Transverse colon (tissue), 4 donors: Measurements from ENCODE around the gene FAM241B. TPM values are rescaled to one million over a fixed set of nuclear protein-coding genes. Genes with fewer than 3 reads are reported as not detected.

ENCODE experiments used
- DNase-seq: peaks from one replicate; pipeline ENCODE4 v3.0.0-alpha.2; 2019
- H3K27ac ChIP-seq, 4 donors: fragments of 200-600 bp; sonication (generic); 2 replicates each; pipeline ENCODE4 v1.5.1; 2016 to 2018; ENCODE audit warnings: inconsistent platforms in 4 of 4
- H3K27me3 ChIP-seq: fragments of 200-600 bp; sonication (generic); 2 replicates; pipeline ENCODE4 v1.5.1; 2017; ENCODE audit warnings: inconsistent platforms
- H3K36me3 ChIP-seq, 4 donors: fragments of 200-600 bp; sonication (generic); 2 replicates each; pipeline ENCODE4 v1.5.1; 2017 to 2019; ENCODE audit warnings: inconsistent platforms in 4 of 4
- H3K4me1 ChIP-seq, 4 donors: fragments of 200-600 bp; sonication (generic); 2 replicates each; pipeline ENCODE4 v1.5.1; 2017 to 2020; ENCODE audit warnings: inconsistent platforms in 4 of 4
- H3K4me3 ChIP-seq, 4 donors: fragments of 200-600 bp; sonication (generic); 1 replicate in 1 of 4; 2 replicates in 3 of 4; pipeline versions ENCODE4 v1.5.1 to v1.6.1; 2017 to 2019; ENCODE audit warnings: inconsistent platforms in 4 of 4
- H3K9me3 ChIP-seq, 2 donors: fragments of 200-600 bp; sonication (generic); 2 replicates each; pipeline ENCODE4 v1.5.1; 2017 to 2019; ENCODE audit warnings: inconsistent platforms in 2 of 2
- CTCF ChIP-seq, 5 experiments: fragments of 200-600 bp in 3 of 5; fragments of 450-650 bp in 2 of 5; sonication (generic) in 3 of 5; IDR thresholded peaks; 1 replicate in 2 of 5; 2 replicates in 3 of 5; pipeline ENCODE4 v1.5.1; 2016 to 2017; ENCODE audit warnings: antibody characterized with exemption in 5 of 5, inconsistent platforms in 3 of 5, mild to moderate bottlenecking in 2 of 5, moderate library complexity in 1 of 5
- EP300 ChIP-seq: sonication (generic); formaldehyde crosslinking; IDR thresholded peaks from one replicate; pipeline ENCODE4 v1.6.1; 2017; ENCODE audit warnings: antibody characterized with exemption, low read depth
- POLR2A ChIP-seq: fragments of 450-650 bp; IDR thresholded peaks from one replicate; pipeline ENCODE4 v1.6.1; 2016; ENCODE audit warnings: antibody characterized with exemption, mild to moderate bottlenecking, moderate library complexity
- POLR2AphosphoS5 ChIP-seq, 3 donors: sonication (generic); formaldehyde crosslinking; IDR thresholded peaks; one replicate each; pipeline ENCODE4 v1.6.1; 2016; ENCODE audit warnings: antibody characterized with exemption in 3 of 3
- WGBS, 2 donors: methylation state at CpG; one replicate each; pipeline ENCODE4 v1.1.5; 2018; ENCODE audit warnings: low coverage in 1 of 2; 5-methylcytosine and 5-hydroxymethylcytosine counted together
- in situ Hi-C, 4 donors: fragments of 200-750 bp; cut with MboI; loops; one replicate each; pipeline versions ENCODE4 v1.15.0 to v1.15.1; 2017; ENCODE audit warnings: low sequenced_read_pairs in 3 of 4, low pct_ligation_motif_present in 1 of 4, low pct_unique_long_range_greater_than_20kb in 1 of 4
- intact Hi-C: fragments of 100-400 bp; cut with DNase I; formaldehyde crosslinking; loops from one replicate; pipeline ENCODE4 v1.15.1; 2023; ENCODE audit warnings: low total_unique reads
- total RNA-seq, 4 donors: library from RNA; depleted of rRNA; stranded (reverse); fragments of >200 nt; gene quantifications; one replicate each; pipeline ENCODE4 v1.1.0, GENCODE V29; 2016

FAM241B gene
- total RNA-seq, 4 donors from 2014 or later: 0.95 to 1.4 TPM; not detected in 2

DNA sequence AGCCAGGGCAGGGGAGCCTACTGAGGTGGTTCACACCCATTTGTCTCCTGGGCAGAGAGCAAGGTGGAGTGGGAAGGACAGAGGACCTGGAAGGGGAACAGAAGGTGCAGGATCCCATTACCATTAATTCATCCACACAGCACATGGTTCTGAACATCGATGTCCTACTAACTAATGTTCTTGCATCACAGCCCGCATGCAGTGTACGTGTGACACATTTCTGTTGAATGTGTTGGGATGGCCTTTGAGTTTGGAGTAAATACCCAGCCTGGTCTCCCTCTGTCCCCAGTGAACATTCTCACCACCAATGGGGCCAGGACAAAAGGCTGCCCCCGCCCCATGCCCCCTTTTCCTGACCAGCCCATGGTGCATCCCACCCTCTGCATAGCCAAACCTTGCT is 46.3 kb downstream of the FAM241B start:
- H3K27me3 ChIP-seq: no peaks in the 10 kb centered on the region

DNA sequence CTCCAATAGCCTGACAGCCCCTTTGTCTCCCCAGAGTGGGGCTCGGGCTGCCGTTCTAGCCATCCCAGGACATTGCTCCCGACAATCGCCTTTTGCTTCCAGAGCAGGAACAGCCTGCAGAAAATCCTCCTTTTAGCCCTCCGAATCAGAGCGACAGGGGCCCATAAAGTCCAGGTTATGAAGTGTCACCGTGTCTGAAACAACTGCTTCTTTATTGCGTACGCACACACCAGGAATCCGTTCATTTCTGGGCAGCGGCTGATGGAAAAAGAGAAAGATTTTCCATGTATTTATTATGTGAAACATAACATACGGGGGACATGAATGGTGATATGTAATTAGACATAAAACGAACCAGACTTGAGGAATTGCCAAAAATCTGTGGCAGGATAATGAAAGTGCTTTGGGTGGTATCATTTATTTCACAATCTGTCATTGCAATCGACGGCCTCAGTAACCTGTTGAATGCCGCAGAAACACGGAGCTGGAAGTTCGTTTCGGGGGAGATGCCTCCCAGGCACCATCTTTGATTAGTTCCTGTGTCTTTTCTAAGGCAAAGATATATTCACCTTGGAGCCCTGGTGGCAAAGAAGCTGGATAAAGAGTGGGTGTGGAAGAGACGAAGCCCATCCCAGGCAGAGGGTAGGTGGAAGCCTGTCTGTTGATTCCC is 48.1 kb downstream of the FAM241B start:
- H3K36me3 ChIP-seq: no peaks in the 10 kb centered on the region
- WGBS, 2 donors: 73 to 77% methylated on average over 14 to 20 of the region's 20 CpGs
- DNase-seq: no peak
- no peaks in the 10 kb centered on the region for H3K27me3 ChIP-seq
- intact Hi-C loops (no loop called here), in situ Hi-C loops (no loop called here)
- no peak overlapping the region for H3K27ac ChIP-seq
- H3K4me1 ChIP-seq: peaks cover 0 to 9% (median 0%) of the 10 kb centered on the region in 4 donors
- H3K9me3 ChIP-seq: no peaks in the 10 kb centered on the region
- H3K4me3 ChIP-seq: no peak overlapping the region
- TF ChIP-seq CTCF (IDR thresholded peaks at IDR 0.05) (no peak), POLR2A (no peak), EP300 (no peak), POLR2AphosphoS5 (IDR thresholded peaks at IDR 0.05) (no peak)

More for the DNA sequence above, 46.3 kb downstream of the FAM241B start:
- Histone ChIP-seq H3K36me3 (no peaks in the 10 kb centered on the region), H3K9me3 (no peaks in the 10 kb centered on the region), H3K4me1 (no peaks in the 10 kb centered on the region), H3K27ac (no peak overlapping the region), H3K4me3 (no peak overlapping the region)
- TF ChIP-seq POLR2A: no peak
- TF ChIP-seq CTCF (IDR thresholded peaks at IDR 0.05): no peak
- no peak for TF ChIP-seq EP300
- TF ChIP-seq POLR2AphosphoS5 (IDR thresholded peaks at IDR 0.05): no peak
- DNase-seq: no peak
- 88% methylated on average over 4 of the region's 4 CpGs; no CpG with 5 or more reads in 1 of the 2 donors for WGBS, 2 donors
- intact Hi-C loops: no loop called here
- in situ Hi-C loops: no loop called here

DNA sequence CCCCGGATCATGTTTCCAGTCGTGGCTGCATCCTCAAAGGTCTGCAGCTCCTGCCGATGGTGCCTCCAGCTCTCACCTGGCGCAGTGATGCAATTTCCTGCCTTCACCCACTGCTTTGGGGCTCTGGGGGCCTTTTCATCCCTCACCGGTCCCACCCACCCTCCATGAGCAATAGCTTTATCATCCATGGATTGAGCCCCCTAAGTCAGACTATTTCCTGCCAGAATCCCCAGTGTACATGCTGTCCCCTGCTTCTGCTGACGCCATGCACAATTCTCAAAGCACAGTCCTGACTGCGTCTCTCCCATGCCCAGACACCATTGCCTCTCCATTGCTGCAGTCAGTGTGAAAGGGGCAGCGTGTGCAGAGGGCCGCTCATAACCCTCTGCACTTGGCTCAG is 49.7 kb downstream of the FAM241B start:
- intact Hi-C loops: no loop called here
- in situ Hi-C loops: no loop called here
- TF ChIP-seq EP300 (no peak), CTCF (IDR thresholded peaks at IDR 0.05) (no peak), POLR2AphosphoS5 (IDR thresholded peaks at IDR 0.05) (no peak), POLR2A (no peak)

GRCh38 chr10:69680610-69681009 is 50.6 kb downstream of the FAM241B start:
- TF ChIP-seq POLR2A (no peak), CTCF (IDR thresholded peaks at IDR 0.05) (no peak), POLR2AphosphoS5 (IDR thresholded peaks at IDR 0.05) (no peak), EP300 (no peak)
- Histone ChIP-seq H3K9me3 (no peaks in the 10 kb centered on the region), H3K27ac (no peak overlapping the region), H3K36me3 (no peaks in the 10 kb centered on the region), H3K27me3 (no peaks in the 10 kb centered on the region), H3K4me1 (peaks cover 6 to 32% (median 19%) of the 10 kb centered on the region in 4 donors), H3K4me3 (no peak overlapping the region)
- WGBS, 2 donors: 79 to 100% methylated on average over 1 to 4 of the region's 4 CpGs
- in situ Hi-C loops: no loop called here
- intact Hi-C loops: no loop called here
- no peak for DNase-seq

More for the DNA sequence above, 49.7 kb downstream of the FAM241B start:
- Histone ChIP-seq H3K36me3 (no peaks in the 10 kb centered on the region), H3K4me3 (no peak overlapping the region), H3K27me3 (no peaks in the 10 kb centered on the region), H3K27ac (no peak overlapping the region), H3K9me3 (no peaks in the 10 kb centered on the region), H3K4me1 (peaks cover 0 to 24% (median 11%) of the 10 kb centered on the region in 4 donors)
- 72 to 79% methylated on average over 7 to 9 of the region's 9 CpGs for WGBS, 2 donors
- DNase-seq: no peak
